GM19043 (cell line): ENCODE results near the gene CPVL.

Experiments
- ATAC-seq: cut with Tn5 transposase; IDR thresholded peaks from one replicate; pipeline ENCODE4 v1.9.1; 2021; ENCODE audit warnings: low read depth; ENCODE audit not compliant: unreplicated experiment

CPVL gene

GRCh38 chr7:28984631-28985030 is 161.7 kb downstream of the CPVL start:
- no peak for ATAC-seq

DNA sequence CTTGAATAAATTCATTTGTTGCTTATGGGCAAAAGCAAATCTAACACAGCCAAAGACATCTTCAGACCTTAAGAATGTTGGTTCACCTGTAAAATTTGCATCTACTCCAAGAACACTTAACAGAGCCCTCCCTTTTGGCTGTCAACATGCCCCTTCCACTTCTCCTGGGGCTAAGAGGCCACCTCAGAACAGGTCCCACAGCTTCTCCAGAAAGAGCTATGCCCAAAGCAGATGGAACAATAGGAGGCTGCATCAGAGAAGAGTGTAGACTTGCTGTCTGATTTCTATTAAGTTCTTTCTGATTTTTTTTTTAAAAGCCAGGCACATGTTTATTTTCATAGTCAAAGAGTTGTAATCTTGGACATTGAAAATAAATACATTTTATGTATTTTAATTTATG is 162.1 kb downstream of the CPVL start:
- no peak for ATAC-seq

DNA sequence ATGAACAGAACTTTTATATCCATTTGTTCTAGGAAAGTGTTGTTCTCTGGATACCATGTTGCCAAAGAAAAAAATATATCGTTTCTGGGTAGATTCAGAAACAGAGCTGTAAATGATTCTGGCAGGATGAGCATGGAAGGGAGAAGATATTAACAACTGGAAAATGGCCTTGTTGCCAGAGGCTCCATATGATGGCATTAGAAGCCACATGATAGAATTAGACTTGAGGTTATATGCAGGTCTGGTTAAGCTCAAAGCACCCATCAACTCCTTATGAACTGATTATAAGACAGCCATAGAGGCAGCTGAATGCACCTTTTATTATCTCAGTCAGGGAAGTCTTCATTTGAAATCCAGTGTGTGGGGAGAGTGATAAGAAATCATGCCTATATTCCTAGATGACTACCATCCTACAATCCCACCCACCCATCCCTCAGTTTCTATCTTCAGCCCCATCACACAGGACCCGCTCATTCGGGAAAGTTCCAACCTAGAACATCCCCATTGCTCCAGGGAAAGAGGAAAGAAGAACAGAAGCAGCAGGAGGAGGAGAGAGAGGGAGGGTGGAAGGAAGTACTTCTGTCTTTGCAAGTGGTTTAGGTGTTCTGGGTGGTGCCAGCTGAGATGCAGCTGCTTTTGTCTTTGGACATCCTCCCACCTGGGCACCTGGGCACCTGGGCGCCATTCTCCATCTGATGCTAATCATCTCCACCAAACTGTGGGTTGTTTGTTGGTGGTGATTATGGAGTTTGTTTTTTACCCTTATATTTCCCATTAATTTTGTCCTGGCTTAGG is 162.7 kb downstream of the CPVL start:
- ATAC-seq: no peak

GRCh38 chr7:28981161-28981465 is 165.2 kb downstream of the CPVL start:
- no peak for ATAC-seq

DNA sequence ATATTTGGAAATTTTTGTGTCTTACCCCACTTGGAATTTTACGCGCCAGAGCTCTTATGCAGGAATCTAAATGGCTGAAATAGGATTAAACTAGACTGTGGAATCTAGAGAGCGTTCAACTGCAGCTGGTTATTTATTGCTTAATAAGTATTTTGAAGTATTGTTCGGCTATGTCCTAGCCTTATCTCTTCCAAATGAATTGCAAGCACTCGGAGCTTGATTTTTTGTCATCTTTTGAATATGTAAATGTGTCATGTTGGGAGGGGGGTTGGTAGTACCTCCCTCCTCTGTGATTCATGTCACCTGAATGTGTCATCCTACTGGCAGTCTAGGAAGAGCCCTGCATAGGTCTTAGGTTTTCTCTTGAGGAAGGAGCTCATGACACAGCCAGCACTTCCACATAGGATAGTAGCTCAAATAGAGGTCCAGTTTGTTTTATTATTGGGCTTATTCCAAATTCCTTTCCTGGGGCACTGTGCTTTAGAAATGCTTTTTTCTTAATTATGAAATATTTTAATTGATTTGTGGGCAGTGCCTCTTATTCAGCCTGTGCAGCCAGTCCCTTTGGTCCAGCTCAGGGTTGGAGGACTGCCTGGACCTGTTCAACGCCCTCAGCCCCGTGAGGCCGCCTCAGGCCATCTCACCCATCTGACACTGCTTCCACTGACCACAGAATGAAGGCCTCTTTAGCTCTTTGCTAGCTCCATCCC is 165.7 kb downstream of the CPVL start:
- no peak for ATAC-seq

- no peak for ATAC-seq
These were observed 166.6 kb downstream of the CPVL start for GRCh38 chr7:28979776-28980175.

DNA sequence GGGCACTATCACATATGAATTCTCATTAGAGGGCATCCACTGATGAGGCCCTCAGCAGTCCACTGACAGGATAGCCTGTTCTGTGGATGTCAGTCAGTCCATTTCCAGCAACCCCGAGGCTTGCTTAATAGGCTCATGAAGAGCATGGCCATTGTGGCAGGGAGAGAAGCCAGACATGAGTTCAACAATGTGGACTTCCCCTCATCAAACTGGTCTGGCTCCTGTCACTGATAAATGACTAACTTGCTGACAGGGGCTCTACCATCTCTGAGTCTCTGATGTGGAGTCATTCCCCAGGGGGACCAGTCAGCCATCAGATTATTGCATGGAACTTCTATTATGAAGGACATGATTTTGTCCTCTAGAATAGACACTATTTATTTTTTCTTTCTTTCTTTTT is 168.5 kb downstream of the CPVL start:
- no peak for ATAC-seq

DNA sequence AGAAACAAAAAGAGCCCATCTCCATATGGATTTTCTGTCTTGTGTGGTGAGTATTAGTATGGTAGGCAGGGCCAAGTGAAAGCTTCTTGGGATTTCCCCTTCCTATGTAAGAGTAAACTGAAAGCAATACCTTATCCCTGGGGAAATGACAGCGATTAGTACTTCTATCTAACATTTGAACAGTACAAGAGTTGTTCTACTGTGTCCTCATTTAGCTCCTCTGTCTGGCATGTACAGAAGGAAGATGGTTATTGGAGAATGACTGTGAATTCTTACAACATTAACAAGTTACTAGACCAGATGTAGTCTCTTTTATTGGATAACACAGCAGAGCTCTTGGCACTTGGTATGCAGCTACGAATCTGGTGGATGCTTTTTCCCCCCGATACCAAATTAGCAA is 170.3 kb downstream of the CPVL start:
- ATAC-seq: no peak

GRCh38 chr7:28973591-28973990 is 172.7 kb downstream of the CPVL start:
- no peak for ATAC-seq

- ATAC-seq: no peak
These were observed 182.3 kb downstream of the CPVL start for GRCh38 chr7:28964056-28964455.

DNA sequence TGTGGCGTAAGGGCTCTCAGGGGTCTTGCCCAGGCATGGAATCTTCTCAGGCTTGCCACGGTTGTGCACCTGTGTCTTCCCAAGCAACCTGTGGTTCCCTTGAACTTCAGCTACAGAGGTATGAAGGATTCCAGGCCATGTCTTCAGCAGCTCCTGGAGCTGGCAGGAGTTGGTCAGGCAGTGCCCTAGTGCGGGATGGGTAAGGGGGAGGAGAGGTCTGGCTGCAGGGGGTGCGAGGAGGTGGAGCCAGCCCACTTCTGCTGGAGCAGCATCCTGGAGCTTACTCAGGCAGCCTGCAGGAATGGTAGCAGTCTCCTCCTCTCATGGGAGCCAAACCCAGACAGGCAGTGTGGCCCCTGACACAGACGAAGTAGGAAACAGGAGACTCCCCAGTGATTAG is 184.4 kb downstream of the CPVL start:
- no peak for ATAC-seq

DNA sequence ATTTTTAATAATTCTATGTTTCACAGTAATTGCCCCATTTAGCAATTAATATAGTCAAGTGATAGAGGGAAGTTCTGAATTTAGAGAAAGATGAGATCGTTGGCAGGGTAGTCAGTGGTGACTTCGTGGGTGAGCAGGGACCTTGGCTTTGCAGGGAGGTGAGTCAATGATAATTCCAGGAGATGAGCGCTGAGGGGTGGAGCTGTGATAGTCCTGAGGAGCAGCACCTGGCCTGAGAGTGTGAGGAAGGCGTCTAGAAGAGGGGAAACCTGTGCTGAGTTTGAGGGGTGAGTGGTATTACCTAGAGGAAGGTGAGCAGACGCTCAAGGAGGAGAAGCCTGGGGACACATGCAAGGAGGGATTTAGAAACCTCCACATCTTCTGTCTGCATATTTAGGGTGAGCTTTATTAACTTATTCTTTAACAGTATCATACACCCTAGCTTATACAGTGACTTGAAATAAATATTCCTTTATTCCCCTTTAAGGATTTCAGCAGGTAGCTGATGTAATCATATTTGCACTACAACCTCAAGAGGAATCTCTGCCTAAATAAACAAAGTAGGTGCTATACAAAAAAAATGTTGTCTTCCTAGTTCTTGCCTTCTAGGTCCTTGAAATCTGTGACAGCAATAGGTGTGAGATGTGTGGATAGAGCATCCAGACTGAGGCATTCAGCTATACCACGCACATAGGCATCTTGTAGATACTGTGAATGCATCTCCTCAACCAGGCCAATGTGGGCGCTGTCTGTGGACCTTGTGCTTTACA is 186.1 kb downstream of the CPVL start:
- no peak for ATAC-seq

GRCh38 chr7:28958980-28959347 is 187.4 kb downstream of the CPVL start:
- no peak for ATAC-seq

GRCh38 chr7:28958235-28958979 is 187.9 kb downstream of the CPVL start, which contains the start of gene TRIL:
Gene TRIL (minus strand): TSS chr7:28958330. CDS start chr7:28958046, 284 bp downstream.
- ATAC-seq: no peak

DNA sequence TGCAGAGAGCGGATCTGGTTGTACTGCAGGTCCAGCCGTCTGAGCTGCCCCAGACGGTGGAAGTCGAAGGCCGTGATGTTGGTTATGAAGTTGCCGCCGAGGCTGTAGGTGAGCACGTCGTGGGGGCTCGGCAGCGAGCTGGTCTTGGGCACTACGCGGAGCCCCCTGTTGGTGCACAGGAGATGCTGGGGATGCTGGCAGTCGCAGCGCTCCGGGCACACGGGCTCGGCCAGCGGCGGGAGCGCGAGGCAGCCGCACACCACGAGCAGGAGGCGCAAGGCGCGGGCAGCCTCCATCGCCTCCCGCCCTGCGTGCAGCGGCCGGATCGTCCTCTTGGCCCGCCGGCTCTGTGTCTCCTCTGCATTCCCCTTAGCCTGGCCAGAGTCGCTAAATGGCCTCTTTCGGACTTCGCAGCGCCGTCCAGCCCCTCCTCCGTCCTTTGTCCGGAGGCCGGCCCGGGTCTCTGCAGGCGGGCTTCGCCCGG is 188.5 kb downstream of the CPVL start:
- no peak for ATAC-seq

GRCh38 chr7:28957064-28957750 is 189.1 kb downstream of the CPVL start:
- no peak for ATAC-seq

DNA sequence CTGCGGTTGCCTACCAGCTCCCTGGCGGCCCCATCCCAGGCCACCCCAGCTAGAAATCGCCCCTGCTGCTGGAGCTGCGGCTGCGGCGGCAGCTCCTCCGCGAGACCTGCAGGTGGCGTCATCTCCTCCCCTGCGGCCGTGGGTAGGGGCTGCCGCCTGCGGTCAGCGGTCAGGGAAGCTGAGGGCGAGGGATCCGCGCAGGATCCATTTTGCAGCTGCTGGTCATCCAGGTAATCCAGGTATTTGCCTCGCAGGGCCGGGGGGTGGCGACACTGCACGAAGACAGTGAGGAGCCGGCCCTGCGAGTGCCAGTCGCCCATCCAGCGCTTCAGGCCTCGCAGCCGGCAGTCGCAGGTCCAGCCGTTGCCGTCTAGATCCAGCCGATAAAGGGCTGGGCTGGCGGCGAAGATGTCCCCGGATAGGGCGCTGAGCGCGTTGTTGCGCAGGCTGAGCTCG is 189.7 kb downstream of the CPVL start:
- no peak for ATAC-seq

- no peak for ATAC-seq
These were observed 190.4 kb downstream of the CPVL start for GRCh38 chr7:28955718-28956607.

DNA sequence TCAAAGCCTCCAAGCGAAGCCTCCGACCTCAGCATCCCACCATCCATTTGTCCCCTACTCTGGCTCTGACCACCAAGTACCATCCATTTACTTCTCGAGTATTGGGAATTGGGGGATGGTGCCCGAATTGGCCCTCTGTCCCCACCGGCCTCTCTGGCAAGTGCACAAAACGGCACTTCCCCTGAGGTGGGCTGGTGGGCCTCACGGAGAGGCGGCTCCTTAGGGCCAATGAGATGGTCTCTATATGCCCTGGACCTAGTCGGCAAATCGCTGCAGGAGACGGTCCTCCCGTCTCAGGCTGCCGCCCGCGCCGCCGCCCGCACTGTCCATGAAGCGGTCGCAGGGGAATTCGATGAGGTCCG is 191.0 kb downstream of the CPVL start:
- no peak for ATAC-seq
